H9 (cell line): ENCODE data around the gene BRS3. TPM values are rescaled to one million over a fixed set of nuclear protein-coding genes. Genes with fewer than 3 reads are reported as not detected.

Experiments used
- DNase-seq: peaks from one replicate; pipeline ENCODE4 v3.0.0-alpha.2; 2017
- H2AFZ ChIP-seq: one replicate; pipeline ENCODE4 v1.6.1; 2013; ENCODE audit warnings: mild to moderate bottlenecking, low read length, control low read depth, moderate library complexity
- H2AK5ac ChIP-seq: 2 replicates; pipeline ENCODE4 v1.6.1; 2013; ENCODE audit warnings: low read length, control low read depth, mixed read lengths; ENCODE audit not compliant: insufficient read length
- H2BK120ac ChIP-seq: one replicate; pipeline ENCODE4 v1.6.1; 2013; ENCODE audit warnings: low read depth, mild to moderate bottlenecking, low read length, control low read depth, inconsistent platforms; ENCODE audit not compliant: poor library complexity, severe bottlenecking
- H2BK12ac ChIP-seq: 2 replicates; pipeline ENCODE4 v1.6.1; 2013; ENCODE audit warnings: low read length, control low read depth, mixed read lengths, low read depth; ENCODE audit not compliant: insufficient read length
- H2BK15ac ChIP-seq: 2 replicates; pipeline ENCODE4 v1.6.1; 2013; ENCODE audit warnings: low read depth, low read length, control low read depth
- H2BK20ac ChIP-seq: one replicate; pipeline ENCODE4 v1.6.1; 2013; ENCODE audit warnings: low read depth, mild to moderate bottlenecking, low read length, control low read depth, inconsistent platforms; ENCODE audit not compliant: poor library complexity, severe bottlenecking
- H2BK5ac ChIP-seq: 2 replicates; pipeline ENCODE4 v1.6.1; 2013; ENCODE audit warnings: low read length, control low read depth, mixed read lengths; ENCODE audit not compliant: insufficient read length
- H3K14ac ChIP-seq: 2 replicates; pipeline ENCODE4 v1.6.1; 2013; ENCODE audit warnings: low read length, control low read depth; ENCODE audit not compliant: insufficient read depth
- H3K18ac ChIP-seq: 2 replicates; pipeline ENCODE4 v1.6.1; 2013; ENCODE audit warnings: low read depth, mild to moderate bottlenecking, mixed read lengths, low read length, control low read depth; ENCODE audit not compliant: insufficient read length
- H3K23ac ChIP-seq: 2 replicates; pipeline ENCODE4 v1.6.1; 2013; ENCODE audit warnings: low read length, control low read depth, mixed read lengths, low read depth; ENCODE audit not compliant: insufficient read length
- H3K23me2 ChIP-seq: 2 replicates; pipeline ENCODE4 v1.6.1; 2013; ENCODE audit warnings: low read depth, mild to moderate bottlenecking, mixed read lengths, low read length, control low read depth; ENCODE audit not compliant: insufficient read length, poor library complexity, severe bottlenecking
- H3K27ac ChIP-seq: 2 replicates; pipeline ENCODE4 v1.5.1; 2013; ENCODE audit warnings: low read length, control low read depth, mixed read lengths, low read depth; ENCODE audit not compliant: insufficient read length
- H3K27me3 ChIP-seq: 2 replicates; pipeline ENCODE4 v1.6.1; 2013; ENCODE audit warnings: low read length, control low read depth, inconsistent platforms; ENCODE audit not compliant: insufficient read depth
- H3K4ac ChIP-seq: 2 replicates; pipeline ENCODE4 v1.6.1; 2013; ENCODE audit warnings: low read depth, mild to moderate bottlenecking, control low read depth, inconsistent platforms, low read length, moderate library complexity
- H3K4me1 ChIP-seq: 2 replicates; pipeline ENCODE4 v1.6.1; 2013; ENCODE audit warnings: low read length, control low read depth, inconsistent platforms; ENCODE audit not compliant: insufficient read depth
- H3K4me2 ChIP-seq: 2 replicates; pipeline ENCODE4 v1.6.1; 2013; ENCODE audit warnings: low read length, control low read depth, mixed read lengths; ENCODE audit not compliant: insufficient read length, insufficient read depth
- H3K56ac ChIP-seq: 2 replicates; pipeline ENCODE4 v1.6.1; 2013; ENCODE audit warnings: low read depth, mild to moderate bottlenecking, mixed read lengths, low read length, control low read depth; ENCODE audit not compliant: insufficient read length
- H3K79me1 ChIP-seq: 2 replicates; pipeline ENCODE4 v1.6.1; 2013; ENCODE audit warnings: low read depth, mild to moderate bottlenecking, moderate library complexity, low read length, control low read depth, inconsistent platforms; ENCODE audit not compliant: insufficient read depth, poor library complexity, severe bottlenecking
- H3K79me2 ChIP-seq: 2 replicates; pipeline ENCODE4 v1.6.1; 2013; ENCODE audit warnings: low read length, control low read depth, inconsistent platforms; ENCODE audit not compliant: insufficient read depth
- H3K9ac ChIP-seq: 2 replicates; pipeline ENCODE4 v1.6.1; 2013; ENCODE audit warnings: low read length, control low read depth, mixed read lengths; ENCODE audit not compliant: insufficient read length; ENCODE audit errors: extremely low read depth
- H3K9me3 ChIP-seq: one replicate; pipeline ENCODE4 v1.6.1; 2013; ENCODE audit warnings: low read depth, low read length, inconsistent platforms; ENCODE audit not compliant: control insufficient read depth
- H3T11ph ChIP-seq: one replicate; pipeline ENCODE4 v1.6.1; 2013; ENCODE audit warnings: mild to moderate bottlenecking, low read length, control low read depth, inconsistent platforms
- H4K20me1 ChIP-seq: one replicate; pipeline ENCODE4 v1.6.1; 2013; ENCODE audit not compliant: control insufficient read depth, insufficient read length, insufficient read depth
- H4K5ac ChIP-seq: 2 replicates; pipeline ENCODE4 v1.6.1; 2013; ENCODE audit warnings: low read depth, mild to moderate bottlenecking, mixed read lengths, low read length, control low read depth; ENCODE audit not compliant: insufficient read length
- H4K8ac ChIP-seq: replicated peaks from 2 replicates; pipeline ENCODE4 v1.6.1; 2013; ENCODE audit warnings: low read length, control low read depth, mixed read lengths, low read depth; ENCODE audit not compliant: insufficient read length
- H4K91ac ChIP-seq: 2 replicates; pipeline ENCODE4 v1.6.1; 2013; ENCODE audit warnings: low read depth, mild to moderate bottlenecking, moderate library complexity, mixed read lengths, low read length, control low read depth; ENCODE audit not compliant: insufficient read length
- H3K27ac Mint-ChIP-seq, 3 experiments: 2 replicates in 2 of 3; 3 replicates in 1 of 3; pipeline ENCODE4 v1.8.0; 2020 to 2021; ENCODE audit warnings: mixed read lengths in 3 of 3, mild to moderate bottlenecking in 1 of 3, moderate library complexity in 1 of 3
- H3K27me3 Mint-ChIP-seq: 2 replicates; pipeline ENCODE4 v1.8.0; 2021; ENCODE audit warnings: low read depth, mild to moderate bottlenecking, moderate library complexity, mixed read lengths
- H3K36me3 Mint-ChIP-seq, 3 experiments: 2 replicates in 2 of 3; 3 replicates in 1 of 3; pipeline ENCODE4 v1.8.0; 2020 to 2021; ENCODE audit warnings: low read depth in 3 of 3, mixed read lengths in 3 of 3; ENCODE audit not compliant: insufficient read depth in 1 of 3
- H3K4me1 Mint-ChIP-seq, 2 experiments: 2 replicates each; pipeline ENCODE4 v1.8.0; 2020; ENCODE audit warnings: mixed read lengths in 2 of 2
- H3K4me3 Mint-ChIP-seq, 2 experiments: 2 replicates in 1 of 2; 3 replicates in 1 of 2; pipeline ENCODE4 v1.8.0; 2020 to 2021; ENCODE audit warnings: mild to moderate bottlenecking in 2 of 2, mixed read lengths in 2 of 2, moderate library complexity in 1 of 2
- H3K9me3 Mint-ChIP-seq, 2 experiments: 2 replicates in 1 of 2; 3 replicates in 1 of 2; pipeline ENCODE4 v1.8.0; 2020; ENCODE audit warnings: mild to moderate bottlenecking in 2 of 2, mixed read lengths in 2 of 2, moderate library complexity in 1 of 2
- WGBS: extraction: QIAGEN DNeasy Blood & Tissue Kit; methylation state at CpG from one replicate; pipeline ENCODE4 v1.1.7; 2013; ENCODE audit warnings: missing lambda C conversion rate, low lambda C conversion rate, mixed read lengths; ENCODE audit not compliant: insufficient read length; ENCODE audit errors: extremely low coverage; 5-methylcytosine and 5-hydroxymethylcytosine counted together
- total RNA-seq: library from RNA; stranded (reverse); gene quantifications from 2 replicates; pipeline ENCODE4 v1.2.1, GENCODE V29; 2021
- TF ChIP-seq, protein P1 (sequence below): fragments of 200-600 bp; sonication (generic); conservative IDR thresholded peaks from 3 replicates; pipeline ENCODE4 v1.8.0; 2021; ENCODE audit warnings: antibody characterized with exemption, mild to moderate bottlenecking

Gene BRS3
- total RNA-seq, 1 experiment from 2014 or later = not detected

DNA sequence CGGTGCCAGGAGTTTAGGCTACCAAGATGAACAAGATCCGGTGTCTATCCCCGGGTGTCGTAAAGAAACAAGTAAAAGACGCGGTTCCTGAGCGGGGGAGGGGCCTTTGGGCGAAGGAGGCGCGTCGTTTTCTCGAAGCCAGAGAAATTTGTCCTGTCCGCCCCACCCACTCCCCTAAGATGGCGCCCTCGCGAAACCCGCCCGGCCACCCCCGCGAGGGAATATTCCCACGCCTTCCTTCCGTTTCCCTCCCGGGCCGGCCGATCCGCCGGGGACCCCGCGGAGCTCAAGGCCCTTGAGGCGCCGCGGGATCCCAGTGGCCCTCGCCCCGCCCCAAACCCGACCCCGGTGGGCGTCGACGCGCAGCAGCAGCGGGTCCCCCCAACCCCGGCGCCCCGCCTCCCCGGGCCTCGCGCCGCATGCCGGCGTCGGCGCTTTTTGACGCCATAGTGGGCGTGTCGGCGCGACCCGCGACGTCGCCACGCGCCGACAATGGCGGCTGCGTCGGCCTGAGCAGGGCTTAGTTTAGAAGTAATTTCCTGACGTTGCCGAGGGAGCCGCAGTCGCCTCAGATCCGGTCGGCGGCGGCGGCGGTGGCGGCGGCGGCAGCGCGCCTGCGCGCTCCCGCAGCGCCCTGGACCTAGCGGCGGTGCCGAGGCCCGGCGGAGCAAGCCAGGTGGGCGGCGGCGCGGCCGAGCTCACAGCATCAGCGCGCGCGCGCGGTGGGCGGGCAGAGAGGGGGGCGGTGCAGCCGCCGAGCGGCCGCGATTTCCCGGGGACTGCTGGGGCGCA is 9.2 kb downstream of the BRS3 start:
- Histone ChIP-seq H4K5ac (no peak overlapping the region), H3K9ac (peak overlapping the region; percentile 66), H3K27me3 (no peaks in the 10 kb centered on the region), H2BK20ac (no peak overlapping the region), H3K14ac (peak overlapping the region; percentile 86; the same call in 1 of the 2 replicates), H3T11ph (no peak overlapping the region), H4K8ac (no peak overlapping the region), H2BK15ac (no peak overlapping the region), H2AFZ (no peak overlapping the region), H2AK5ac (no peak overlapping the region), H2BK120ac (no peak overlapping the region), H3K4ac (no peak overlapping the region), H3K18ac (peak overlapping the region; percentile 79), H3K56ac (no peak overlapping the region), H3K4me1 (no peaks in the 10 kb centered on the region), H2BK12ac (no peak overlapping the region), H3K27ac (peak overlapping the region; percentile 61), H4K91ac (no peak overlapping the region), H4K20me1 (no peaks in the 10 kb centered on the region), H3K23ac (no peak overlapping the region), H3K9me3 (peaks cover 37% of the 10 kb centered on the region), H2BK5ac (no peak overlapping the region), H3K23me2 (peaks cover 6% of the 10 kb centered on the region), H3K79me1 (no peaks in the 10 kb centered on the region), H3K79me2 (no peaks in the 10 kb centered on the region; the same call in 1 of the 2 replicates), H3K4me2 (peak overlapping the region; percentile 77)
- Mint-ChIP-seq H3K36me3 (peaks cover 7 to 14% (median 12%) of the 10 kb centered on the region in 3 experiments), H3K27me3 (no peaks in the 10 kb centered on the region; the same call in 1 of the 2 replicates), H3K9me3 (peaks cover 52 to 55% of the 10 kb centered on the region in 2 experiments), H3K27ac (peak overlapping the region; percentile 83 to 96 (median 90); a peak in 5 of 7 replicates), H3K4me3 (peak overlapping the region; percentile 85 to 90), H3K4me1 (peaks cover 4 to 7% of the 10 kb centered on the region in 2 experiments; a peak in 3 of 4 replicates)
- TF ChIP-seq, protein P1, sequence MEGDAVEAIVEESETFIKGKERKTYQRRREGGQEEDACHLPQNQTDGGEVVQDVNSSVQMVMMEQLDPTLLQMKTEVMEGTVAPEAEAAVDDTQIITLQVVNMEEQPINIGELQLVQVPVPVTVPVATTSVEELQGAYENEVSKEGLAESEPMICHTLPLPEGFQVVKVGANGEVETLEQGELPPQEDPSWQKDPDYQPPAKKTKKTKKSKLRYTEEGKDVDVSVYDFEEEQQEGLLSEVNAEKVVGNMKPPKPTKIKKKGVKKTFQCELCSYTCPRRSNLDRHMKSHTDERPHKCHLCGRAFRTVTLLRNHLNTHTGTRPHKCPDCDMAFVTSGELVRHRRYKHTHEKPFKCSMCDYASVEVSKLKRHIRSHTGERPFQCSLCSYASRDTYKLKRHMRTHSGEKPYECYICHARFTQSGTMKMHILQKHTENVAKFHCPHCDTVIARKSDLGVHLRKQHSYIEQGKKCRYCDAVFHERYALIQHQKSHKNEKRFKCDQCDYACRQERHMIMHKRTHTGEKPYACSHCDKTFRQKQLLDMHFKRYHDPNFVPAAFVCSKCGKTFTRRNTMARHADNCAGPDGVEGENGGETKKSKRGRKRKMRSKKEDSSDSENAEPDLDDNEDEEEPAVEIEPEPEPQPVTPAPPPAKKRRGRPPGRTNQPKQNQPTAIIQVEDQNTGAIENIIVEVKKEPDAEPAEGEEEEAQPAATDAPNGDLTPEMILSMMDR = no peak
- no CpG with 5 or more reads among the region's 111 CpGs for WGBS
- DNase-seq = peak; percentile 78
